HG03159 (cell line): ENCODE measurements around the gene TMEM163.
"Not testable (repeated sequence)": the region's sequence is repeated elsewhere in the genome, so short reads cannot be mapped to it uniquely, and the experiment has no call there.

Experiments used
- ATAC-seq: cut with Tn5 transposase; IDR thresholded peaks from one replicate; pipeline ENCODE4 v1.9.1; 2021; ENCODE audit warnings: mild to moderate bottlenecking, moderate library complexity; ENCODE audit not compliant: unreplicated experiment

Gene TMEM163

DNA sequence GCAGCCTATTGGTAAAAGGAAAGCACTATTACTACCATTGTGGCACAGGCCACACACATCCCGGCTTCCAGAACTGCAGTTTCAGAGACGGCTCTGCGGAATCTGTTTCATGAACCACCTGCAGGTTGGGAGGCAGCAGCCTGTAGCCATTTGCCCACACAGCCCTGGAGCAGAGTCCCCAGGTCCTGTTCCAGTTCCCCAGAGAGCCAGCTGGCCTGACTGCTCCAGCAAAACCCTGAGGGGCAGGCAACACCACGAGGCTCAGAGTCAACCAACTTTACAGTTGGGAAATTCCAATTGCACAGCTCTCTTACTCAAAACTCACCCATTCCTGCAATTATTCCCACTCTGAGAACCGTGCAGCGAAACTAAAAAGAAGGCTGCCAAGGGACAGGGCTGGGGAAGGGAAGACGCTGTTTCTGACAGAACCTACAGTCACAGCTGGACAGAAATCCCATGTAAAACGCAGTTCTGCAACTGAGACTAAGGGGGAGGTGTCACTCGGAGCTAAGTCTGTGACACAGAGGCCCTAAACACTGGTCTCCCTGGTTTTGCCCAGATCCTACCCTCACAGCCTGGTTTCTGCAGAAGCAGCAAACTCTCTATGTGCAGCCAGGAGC lies 219.4 kb downstream of the TMEM163 start:
- no peak for ATAC-seq

DNA sequence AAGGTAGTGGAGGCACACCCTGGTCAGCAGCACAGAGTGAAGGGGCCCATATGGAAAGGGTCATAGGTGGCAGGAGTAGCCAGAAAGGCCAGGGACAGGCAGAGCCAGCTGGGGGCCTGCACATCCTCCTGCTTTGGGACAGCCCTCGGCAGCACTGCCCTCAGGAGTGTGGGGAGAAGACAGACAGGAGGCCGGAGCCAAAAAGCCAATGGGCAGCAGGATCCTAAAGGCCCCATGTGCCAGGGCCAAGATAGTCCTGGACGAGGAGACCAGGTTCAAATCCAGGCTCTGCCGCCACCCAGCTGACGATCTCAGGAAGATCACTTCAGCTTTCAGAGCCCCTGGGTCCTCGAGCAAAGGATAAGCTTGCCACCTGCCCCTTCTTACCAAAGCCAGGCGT lies 220.1 kb downstream of the TMEM163 start:
- no peak for ATAC-seq

DNA sequence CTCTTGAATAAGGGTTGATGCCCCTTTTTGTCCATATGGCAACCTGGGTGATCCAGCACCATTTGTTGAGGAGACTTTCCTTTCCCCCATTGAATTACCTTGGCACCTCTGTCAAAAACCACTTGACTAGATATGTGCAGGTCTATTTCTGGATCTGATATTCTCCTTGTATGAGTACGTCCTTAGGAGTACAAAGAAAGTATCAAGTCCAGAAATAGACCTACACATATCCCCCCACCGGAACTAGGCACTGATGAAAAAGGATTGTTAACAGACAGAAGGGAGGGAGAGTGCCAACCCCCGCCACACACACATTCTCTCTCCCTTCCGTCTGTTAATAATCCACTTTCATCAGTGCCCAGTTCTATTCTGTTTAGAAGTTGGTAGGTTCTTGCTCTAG lies 225.0 kb downstream of the TMEM163 start:
- no peak for ATAC-seq

DNA sequence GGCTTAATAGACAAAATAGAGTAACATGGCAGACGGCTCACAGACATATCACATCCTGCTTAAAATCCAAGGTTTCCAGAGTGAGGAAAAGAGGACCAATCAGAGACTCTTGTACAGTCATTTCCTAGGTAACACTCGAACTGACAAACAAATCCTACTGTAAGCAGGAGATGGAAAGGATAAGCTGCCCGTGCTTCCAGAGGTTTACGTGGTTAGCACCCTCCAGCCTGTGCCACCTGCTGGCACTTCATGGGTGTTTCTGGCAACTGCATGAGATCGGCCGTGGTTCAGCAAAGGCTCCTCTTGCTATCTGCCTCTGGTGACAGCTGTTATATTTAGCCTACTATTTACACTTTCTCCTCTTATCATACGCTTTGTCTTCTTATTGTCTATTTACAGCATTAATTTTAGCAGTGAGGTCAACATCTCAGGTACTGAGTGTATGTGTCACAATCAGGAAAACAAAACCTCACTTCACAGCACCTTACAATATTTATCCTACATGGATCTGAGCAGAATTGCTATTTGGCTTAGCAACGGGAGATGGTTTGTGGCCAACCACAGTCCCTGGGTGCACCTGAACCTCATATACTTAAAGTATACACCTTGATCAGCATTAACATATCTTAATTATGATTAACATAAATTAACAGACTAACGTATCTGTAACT lies 226.9 kb downstream of the TMEM163 start:
- ATAC-seq: no peak

DNA sequence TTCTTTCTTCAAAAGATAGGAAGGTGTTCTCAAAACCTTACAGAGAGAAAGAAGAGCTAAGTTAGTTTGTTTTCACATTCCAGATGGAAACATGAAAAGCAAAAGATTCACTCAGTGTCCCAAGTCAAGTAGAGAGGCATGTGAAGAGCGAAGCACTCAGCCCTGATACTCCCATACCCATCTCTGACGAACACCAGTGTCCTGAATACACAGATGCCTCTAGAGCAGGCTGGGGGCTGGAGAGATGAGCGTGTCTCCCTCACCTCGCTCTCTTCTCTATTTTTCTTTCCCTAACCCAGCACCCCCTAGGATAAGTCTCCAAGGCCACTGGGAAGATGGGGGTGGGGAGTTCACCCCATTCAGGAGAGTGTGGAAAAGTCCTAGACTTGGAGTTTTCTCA lies 227.8 kb downstream of the TMEM163 start:
- ATAC-seq: no peak

DNA sequence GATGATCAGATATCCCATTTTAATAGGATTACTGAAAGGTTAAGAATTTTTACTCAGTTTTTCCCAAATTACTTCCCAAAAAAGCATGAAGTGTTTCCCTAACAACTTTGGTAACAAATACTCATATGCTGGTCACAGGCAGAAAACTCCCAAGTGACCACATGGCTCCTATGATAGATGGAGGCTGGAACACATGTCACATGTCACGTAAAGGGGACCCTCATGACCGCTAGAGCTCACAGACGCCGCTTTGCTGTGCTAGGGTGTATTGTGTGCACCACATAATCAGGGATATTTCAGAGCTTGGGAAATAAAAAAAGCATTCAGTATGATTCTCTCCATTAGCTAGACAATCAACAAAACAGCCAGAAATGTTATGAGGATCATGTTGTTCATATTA lies 228.2 kb downstream of the TMEM163 start:
- ATAC-seq: no peak

DNA sequence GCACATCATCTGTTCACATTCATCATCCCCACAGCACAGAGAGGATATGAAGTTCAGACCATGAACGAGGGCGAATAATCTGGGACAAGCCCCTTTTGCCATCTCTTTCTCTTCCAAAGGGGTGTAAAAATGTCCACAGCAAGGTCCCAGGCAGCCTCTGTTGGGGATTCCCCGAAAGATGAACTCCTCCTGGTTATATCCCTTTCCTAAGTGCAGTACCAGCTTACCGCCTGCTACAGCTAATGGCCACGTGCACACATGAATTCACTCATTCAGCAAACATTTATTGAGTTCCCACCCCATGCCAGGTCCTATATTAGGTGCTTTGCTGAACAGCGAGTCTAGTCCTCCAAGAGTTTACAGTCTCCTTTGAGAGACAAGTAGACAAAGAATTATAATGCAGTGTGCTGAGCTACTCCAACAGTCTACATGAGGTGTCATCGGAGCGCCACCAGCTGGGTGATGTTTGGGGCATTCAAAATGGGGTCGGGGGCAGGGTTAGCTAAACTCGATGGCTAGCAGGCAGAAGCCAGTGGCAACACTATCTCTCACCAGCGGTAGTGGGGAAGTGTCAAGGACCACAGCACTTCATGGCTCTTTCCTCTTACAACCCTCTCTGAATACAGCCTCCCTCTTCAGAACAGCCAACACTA lies 228.9 kb downstream of the TMEM163 start:
- no peak for ATAC-seq

DNA sequence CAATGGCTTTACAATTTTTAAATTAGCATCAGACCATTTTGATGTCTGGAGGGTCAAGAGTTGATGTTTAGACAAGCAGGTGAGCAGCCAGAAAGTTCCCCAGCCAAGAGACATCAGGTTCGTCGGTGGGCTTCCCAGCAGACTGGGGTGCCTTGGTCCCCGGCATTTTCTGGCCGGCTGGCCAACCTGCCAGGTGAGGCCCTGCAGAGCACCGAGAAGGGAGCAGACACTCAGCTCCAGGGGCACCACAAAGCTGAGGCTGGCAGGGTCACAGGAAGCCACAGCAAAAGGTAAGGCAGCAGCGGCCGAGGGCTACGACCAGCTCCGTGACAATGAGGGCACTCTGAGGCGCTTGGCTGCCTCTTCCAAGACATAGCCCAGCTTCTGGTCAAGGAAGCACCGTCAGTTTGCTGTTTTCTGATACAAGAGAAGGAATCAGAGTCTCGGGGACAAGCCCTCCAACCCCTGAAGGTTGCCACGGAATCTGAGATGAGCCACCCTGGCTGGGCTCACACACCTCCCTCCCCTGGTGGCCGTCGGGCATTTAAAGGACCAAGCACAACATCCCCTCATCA lies 235.9 kb downstream of the TMEM163 start:
- no peak for ATAC-seq

DNA sequence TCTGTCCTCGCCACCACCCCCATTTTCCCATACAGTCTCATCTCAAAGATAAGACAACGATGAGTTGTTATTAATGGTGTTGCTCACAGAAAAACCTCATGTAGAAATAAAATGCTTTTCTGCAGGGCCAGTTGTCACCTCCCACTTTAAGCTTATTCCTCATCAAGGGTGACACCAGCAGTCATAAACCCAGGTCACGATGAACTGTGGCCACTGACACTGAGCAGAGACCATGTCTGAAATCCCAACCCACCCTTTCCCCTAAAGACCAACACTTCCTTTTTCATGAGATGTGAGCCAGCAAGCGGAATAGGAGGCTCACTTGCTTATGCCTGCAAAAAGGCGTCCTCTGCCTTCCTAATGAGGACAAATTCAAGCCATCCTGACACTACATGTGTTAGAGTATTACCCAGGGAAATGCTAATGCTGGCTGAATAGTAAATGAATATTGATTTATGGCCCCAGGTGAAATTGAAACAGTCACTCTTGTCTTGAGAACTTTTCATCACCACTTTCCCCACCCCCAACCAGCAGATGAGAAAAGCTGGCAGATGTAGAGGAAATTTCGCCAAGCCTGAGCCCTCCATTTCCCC lies 236.6 kb downstream of the TMEM163 start:
- no peak for ATAC-seq

DNA sequence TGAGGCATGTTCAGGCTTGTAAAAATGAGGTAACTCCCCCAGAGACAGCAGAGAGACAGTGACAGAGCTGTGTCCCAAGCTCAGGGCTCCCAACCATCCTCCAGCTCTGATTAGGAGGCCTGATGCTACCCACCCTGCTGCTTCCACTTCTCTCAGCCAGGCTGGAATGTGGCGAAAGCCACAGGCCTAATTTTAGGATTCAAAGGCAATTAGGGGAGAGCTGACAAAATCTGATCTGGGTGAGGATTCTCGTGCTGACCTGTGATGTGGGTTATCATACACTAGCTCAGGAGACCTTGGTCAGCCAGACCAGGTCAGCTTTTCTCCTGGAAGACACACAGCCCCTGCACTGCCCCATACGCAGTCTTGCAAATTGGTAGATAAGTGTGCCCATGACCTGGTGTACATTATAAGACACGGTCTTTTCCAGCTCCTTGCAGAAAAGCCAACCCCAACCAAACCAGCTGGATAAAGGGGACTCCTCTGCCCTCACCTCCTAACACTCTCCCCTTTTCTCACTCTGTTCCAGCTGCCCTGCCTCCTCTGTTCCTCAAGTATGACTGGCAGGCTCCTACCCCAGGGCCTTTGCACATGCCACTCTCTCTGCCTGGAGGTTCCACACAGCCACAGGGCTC lies 239.0 kb downstream of the TMEM163 start:
- ATAC-seq: no peak

DNA sequence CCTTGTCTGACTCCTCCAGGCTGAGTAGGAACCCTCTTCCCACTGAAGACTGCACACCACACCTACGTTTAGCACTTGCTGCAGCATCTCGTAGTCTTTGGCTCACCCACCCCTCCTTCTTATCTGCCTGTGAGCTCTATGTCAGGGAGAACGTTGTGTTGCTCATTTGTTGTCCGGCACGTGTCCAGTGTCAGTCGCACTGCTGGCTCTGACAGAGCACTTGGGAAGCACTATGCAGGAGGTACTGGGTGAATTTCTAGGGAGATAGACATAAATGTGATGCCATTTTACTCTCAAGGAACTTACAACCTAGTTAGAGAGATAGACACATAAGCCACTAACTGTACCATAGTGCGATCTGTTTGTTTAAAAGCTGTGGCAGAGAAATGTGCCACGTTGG lies 241.8 kb downstream of the TMEM163 start:
- ATAC-seq: not testable (repeated sequence)

DNA sequence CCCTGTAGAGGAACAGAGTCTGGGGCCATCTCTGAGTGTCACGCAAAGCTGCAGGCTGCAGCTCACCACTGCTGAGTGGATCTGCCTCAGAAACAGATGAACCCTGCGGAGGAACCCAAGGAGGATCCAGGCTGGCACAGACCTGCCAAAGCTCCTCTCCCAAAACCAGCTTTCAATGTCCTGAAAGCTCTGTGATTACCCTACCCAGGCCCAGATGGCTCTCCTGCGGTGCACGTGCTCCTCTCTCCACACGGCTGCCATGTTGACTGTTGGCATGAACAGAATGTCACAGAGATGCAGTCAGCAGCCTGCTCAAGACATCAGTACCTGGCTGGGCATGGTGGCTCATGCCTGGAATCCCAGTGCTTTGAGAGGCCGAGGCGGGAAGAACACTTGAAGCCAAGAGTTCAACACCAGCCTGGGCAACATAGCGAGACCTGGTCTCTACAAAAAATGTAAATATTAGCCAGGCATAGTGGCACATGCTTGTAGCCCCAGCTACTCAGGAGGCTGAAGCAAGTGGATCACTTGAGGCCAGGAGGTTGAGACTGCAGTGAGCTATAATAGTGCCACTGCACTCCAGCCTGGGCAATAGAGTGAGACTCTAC lies 248.1 kb downstream of the TMEM163 start:
- no peak for ATAC-seq

DNA sequence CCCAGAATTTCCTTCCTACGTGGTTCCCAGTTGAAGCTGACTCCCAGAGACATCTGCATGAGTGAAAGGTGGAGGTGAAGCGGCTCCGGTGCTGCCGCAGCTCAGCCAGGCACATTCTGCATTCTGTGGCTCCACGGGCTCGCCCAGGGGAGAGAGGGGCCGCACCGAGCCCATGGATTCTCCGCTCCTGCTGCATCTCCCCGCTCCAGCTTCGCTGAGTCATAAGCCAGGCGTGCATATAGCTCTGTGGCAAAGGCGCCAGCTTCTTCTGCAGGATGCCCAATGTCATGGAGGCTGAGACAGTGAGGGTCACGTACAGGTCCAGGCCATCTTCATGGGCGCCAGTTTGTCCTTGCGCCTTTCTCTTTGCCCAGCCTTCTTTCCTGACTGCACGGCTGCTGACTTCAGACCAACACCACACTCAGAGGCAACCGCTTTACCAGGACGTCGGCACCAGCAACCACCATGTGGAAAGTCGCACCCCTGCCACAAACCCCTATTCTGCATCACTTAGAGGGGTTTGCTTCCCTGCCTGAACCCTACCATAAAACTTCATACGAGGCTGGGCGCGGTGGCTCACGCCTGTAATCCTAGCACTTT lies 249.2 kb downstream of the TMEM163 start:
- ATAC-seq: no peak

DNA sequence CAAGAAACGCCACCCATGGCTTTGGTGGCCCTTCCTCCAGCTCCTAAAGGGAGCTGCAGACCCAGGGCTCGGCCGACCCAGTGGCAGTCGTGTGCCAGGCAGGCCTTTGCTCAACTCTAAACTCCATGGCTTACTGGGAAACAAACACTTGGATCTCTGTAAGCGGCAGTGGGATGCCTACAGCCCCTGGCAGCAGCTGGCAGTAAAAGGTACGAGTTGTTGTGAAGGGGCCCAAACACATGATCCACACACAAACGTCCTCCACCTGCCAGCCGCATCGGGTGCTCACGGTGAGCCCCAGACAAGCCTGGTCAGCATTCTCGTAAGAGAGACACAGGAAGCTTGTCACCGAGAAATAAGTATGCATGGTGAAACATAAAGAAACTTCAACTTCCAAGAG lies 250.0 kb downstream of the TMEM163 start:
- ATAC-seq: no peak

DNA sequence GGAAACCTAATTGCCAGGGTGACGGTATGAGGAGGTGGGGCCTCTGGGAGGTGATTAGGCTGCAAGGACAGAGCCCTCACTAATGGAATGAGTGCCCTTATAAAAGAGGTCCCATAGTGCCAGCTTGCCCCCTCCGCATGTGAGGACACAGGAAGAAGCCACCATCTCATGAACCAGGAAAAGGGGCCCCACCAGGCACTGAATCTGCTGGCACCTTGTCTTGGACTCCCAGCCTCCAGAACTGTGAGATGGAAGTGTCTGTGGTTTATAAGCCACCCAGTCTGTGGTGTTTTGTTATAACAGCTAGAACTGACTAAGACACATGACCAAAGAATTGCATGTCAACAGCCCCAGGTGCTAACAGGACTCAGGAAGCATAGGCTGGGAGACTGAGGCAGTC lies 250.6 kb downstream of the TMEM163 start:
- ATAC-seq: no peak

DNA sequence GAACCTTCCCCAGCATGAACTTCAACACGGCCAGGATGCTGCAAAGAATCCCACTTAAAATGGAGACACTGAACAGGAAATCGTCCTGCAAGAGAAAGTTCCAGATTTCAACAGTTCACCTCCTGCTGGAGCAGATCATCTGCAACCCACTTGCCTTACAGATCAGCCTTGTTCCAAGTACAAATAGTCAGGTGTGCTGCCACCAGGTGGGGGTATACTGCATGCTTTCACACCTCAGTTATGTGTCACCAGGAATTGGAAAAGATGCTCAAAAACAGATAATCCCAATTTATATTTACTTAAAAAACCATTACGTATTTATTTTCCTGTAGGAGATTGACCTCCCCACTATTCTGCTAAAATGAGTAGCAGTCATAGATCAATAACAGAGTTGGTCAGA lies 252.7 kb downstream of the TMEM163 start:
- ATAC-seq: no peak

DNA sequence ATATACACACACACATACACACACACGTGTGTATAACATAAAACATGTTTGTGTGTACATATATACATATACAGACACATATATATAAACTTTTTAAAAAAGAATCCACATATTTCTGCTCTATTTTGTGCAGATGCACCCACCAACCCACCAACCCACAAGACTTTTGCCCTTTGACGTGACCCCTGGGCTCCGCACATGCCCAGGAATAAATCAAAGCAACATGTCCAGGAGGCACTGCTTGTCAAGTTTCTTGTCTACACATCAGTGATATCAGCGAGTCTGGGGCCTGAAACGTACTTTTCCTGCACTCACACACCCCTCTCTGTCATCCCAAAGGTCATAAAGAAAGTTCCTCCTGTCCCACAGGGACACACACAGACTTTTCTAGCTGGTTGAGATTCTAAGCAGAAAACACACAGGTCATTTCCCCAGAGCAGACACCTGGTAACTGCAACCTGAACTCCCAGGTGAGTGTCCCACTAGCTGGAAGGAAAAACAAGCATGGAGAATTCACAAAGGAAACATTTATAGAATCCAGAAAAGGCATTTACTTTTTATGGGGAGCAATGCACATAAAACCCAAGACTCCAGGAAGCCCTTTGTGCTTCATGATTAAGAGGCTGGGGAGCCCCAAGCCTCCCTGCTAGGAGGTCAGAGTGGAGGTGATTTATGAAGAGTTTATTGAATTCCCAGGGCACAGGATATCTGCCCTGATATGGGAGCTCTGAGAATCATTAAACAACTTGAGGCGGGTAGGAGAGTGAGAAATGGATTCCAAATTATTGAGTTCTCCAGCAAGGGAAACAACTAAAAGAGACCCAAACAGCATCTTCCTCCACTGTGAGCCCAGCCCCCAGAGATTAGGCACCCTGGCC lies 253.3 kb downstream of the TMEM163 start:
- ATAC-seq: no peak

DNA sequence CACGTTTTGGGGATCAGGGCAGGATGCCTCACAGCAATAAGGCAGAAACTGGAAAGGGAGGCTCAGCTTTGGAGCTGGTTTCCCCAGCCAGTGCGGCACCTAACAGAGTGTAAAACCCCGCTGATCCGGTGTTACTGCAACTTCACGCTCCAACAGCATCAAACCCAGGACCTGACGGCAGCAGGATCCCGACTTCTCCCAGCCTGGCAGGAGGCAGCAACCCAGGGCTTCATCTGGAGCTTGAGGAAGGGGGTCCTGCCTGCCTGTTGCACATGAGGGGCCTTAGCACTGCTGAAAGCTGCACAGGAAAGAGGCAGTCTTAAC lies 255.1 kb downstream of the TMEM163 start:
- no peak for ATAC-seq

DNA sequence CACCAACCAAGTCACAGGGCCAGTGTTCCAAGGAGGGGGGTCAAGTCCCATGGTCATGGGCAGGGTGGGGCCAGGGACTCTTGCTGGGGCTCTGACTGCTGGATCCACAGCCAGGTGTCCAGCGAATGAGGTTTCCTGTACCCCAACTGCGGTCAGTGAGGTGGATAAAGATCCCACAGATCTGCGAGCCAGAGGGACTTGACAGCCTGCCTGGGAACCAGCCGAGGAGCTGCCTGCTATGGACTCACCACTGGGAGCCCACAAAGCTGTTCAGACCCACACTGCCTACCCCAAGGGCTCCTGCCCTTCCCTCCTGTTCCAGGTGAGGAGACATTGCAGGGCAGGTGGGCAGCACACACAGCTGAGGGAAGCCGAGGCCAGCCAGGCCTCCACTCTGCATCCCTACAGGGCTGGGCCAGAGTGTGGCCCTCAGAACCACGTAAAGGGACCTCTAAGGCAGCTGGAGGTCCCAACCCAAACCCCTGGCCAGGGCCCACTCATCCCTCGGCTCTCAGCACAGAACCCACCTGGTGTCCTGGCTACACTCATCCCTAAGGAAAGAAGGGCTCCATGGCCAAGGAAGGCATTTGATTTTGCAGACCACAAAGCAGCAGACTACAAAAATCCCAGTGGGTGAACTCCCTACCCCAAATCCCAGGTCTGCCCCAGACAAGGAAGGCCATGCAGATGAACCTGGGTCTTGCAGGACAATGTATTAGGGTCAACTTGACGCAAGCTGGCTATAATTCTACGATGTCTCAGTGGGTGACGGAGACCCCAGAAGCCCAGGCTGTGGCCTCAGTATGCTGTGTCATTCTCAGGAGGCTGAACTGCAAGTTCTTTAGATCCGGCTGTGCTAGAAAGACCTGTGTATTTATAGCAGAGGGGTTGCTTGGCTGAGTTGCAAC lies 255.8 kb downstream of the TMEM163 start:
- ATAC-seq: no peak
